Sigmoid colon (tissue), 4 donors: ENCODE measurements around the gene CRB3.

ENCODE experiments used
- CTCF ChIP-seq, 4 experiments: fragments of 450-650 bp in 3 of 4; fragments of 200-600 bp in 1 of 4; IDR thresholded peaks; one replicate each; pipeline ENCODE4 v1.5.1; 2016 to 2019; ENCODE audit warnings: antibody characterized with exemption in 4 of 4, mild to moderate bottlenecking in 3 of 4, moderate library complexity in 2 of 4
- POLR2AphosphoS5 ChIP-seq, 4 donors: sonication (generic); formaldehyde crosslinking; IDR thresholded peaks; one replicate each; pipeline ENCODE4 v1.6.1; 2017; ENCODE audit warnings: antibody characterized with exemption in 4 of 4

DNA sequence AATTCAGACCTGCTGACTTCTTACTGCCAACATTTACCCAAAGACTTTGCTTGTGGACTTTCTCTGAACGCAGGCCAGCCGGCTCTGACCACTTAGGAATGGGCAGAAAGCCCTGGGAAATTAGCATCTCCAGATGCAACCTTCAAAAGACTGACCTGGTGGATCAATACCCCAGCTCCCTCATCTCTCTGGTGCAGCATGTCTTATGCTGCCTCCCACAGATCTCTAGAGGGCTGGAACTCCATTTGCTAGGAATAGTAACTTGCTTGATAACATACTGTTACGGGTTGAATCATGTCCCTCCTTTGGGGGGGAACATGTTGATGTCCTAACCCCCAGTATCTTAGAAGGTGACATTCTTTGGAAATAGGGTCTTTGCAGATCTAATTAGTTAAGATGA lies 17.6 kb upstream of the CRB3 start:
- TF ChIP-seq CTCF (IDR thresholded peaks at IDR 0.05), result no peak
- no peak for TF ChIP-seq POLR2AphosphoS5 (IDR thresholded peaks at IDR 0.05)
